Measurements from ENCODE around the gene SERF2.
"Not testable (repeated sequence)": the region's sequence is repeated elsewhere in the genome, so short reads cannot be mapped to it uniquely, and the experiment has no call there.

SERF2 gene

DNA sequence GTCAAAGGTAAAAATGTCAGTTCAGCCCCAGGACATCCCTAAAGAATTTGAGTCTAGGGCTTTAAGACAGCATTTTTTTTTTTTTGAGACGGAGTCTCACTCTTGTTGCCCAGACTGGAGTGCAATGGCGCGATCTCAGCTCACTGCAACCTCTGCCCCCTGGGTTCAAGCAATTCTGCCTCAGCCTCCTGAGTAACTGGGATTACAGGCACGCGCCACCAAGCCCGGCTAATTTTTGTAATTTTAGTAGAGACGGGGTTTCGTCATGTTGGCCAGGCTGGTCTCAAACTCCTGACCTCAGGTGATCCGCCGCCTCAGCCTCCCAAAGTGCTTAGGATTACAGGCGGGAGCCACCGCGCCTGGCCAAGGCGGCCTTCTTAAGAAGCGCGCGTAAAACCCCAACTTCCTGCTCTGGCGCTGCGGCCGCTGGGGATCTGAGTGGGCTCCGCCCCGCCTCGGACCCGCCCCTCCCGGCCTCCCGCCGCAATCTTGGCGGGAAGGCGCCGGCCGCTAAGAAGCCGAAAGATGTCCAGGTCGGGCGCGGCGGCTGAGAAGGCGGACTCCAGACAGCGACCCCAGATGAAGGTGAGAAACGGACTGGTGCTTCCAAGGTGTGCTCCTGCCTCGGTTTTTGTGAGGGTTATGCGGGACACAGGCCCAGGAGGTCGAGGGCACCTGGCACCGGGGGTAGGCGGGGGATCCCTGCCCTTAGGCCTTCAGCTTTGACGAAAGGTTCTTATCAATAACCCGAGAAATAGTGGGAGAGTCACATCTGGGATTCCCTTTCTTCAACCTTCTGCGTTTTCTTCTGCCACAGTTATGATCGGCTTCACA lies 34.6 kb downstream of the SERF2 start, which contains the start of gene WDR76:
WDR76 (plus strand) TSS at position 495 of the 834 bp plus-strand sequence; CDS start at position 526, 31 bp downstream.
- DNase-seq: peak in 35 of 56 donors; percentile 0 to 51 (median 11)

- DNase-seq: no peak
Observed at GRCh38 chr15:43828061-43828657, 36.0 kb downstream of the SERF2 start.

GRCh38 chr15:43829951-43830540 lies 37.9 kb downstream of the SERF2 start:
- not testable (repeated sequence) for DNase-seq

GRCh38 chr15:43830691-43831275 lies 38.7 kb downstream of the SERF2 start:
- DNase-seq: not testable (repeated sequence)

- not testable (repeated sequence) for DNase-seq
Observed at GRCh38 chr15:43831519-43832052, 39.5 kb downstream of the SERF2 start.

GRCh38 chr15:43832485-43832884 lies 40.4 kb downstream of the SERF2 start:
- DNase-seq: not testable (repeated sequence)

DNA sequence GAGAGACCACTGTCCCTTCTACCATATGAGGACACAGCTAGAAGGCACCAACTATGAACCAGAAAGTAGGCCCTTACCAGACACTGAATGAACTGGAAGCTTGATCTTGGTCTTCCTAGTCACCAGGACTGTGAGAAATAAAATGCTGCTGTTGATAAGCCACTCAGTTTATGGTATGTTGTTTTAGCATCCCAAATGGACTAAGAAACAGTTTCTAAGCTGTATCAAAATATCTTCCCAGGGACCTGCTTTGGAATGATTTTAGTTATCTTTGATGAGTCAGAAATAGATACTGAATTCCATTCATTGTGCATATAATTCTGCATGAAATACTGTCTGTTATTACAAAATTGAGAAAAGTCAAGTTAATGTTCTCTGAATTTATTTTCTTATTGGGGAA lies 53.3 kb downstream of the SERF2 start:
- no peak for DNase-seq

Data from amygdala (tissue), 56 donors.